KMS-11 (cell line): ENCODE measurements around the gene NPM3.
"Not testable (repeated sequence)": the region's sequence is repeated elsewhere in the genome, so short reads cannot be mapped to it uniquely, and the experiment has no call there.

Source experiments
- H2AFZ ChIP-seq: fragments of 200-600 bp; sonication (generic); 2 replicates; pipeline ENCODE4 v1.6.1; 2016; ENCODE audit warnings: antibody characterized with exemption, mixed run types, low read depth
- H3K27ac ChIP-seq: fragments of 200-600 bp; sonication (generic); 2 replicates; pipeline ENCODE4 v1.6.1; 2016; ENCODE audit warnings: mild to moderate bottlenecking, mixed run types
- H3K27me3 ChIP-seq: fragments of 200-600 bp; sonication (generic); 2 replicates; pipeline ENCODE4 v1.6.1; 2017; ENCODE audit warnings: mild to moderate bottlenecking, low read depth, mixed run types, moderate library complexity; ENCODE audit not compliant: insufficient read depth
- H3K36me3 ChIP-seq: fragments of 200-600 bp; sonication (generic); 2 replicates; pipeline ENCODE4 v1.6.1; 2017; ENCODE audit warnings: mild to moderate bottlenecking, mixed run types; ENCODE audit not compliant: insufficient read depth
- H3K4me1 ChIP-seq: fragments of 200-600 bp; sonication (generic); 2 replicates; pipeline ENCODE4 v1.6.1; 2016; ENCODE audit warnings: mild to moderate bottlenecking, low read depth, mixed run types; ENCODE audit not compliant: poor library complexity, severe bottlenecking
- H3K4me2 ChIP-seq: fragments of 200-600 bp; sonication (generic); 2 replicates; pipeline ENCODE4 v1.7.0; 2016; ENCODE audit warnings: mild to moderate bottlenecking, mixed run types
- H3K4me3 ChIP-seq: fragments of 200-600 bp; sonication (generic); IDR thresholded peaks from 2 replicates; pipeline ENCODE4 v1.6.1; 2017; ENCODE audit warnings: low read depth, low read length, mixed read lengths; ENCODE audit not compliant: insufficient read depth
- H3K79me2 ChIP-seq: fragments of 200-600 bp; sonication (generic); 2 replicates; pipeline ENCODE4 v1.6.1; 2016; ENCODE audit warnings: low read depth, mixed run types; ENCODE audit not compliant: insufficient read depth
- H3K9ac ChIP-seq: fragments of 200-600 bp; sonication (generic); 2 replicates; pipeline ENCODE4 v1.6.1; 2016; ENCODE audit warnings: mild to moderate bottlenecking, mixed run types
- H4K20me1 ChIP-seq: fragments of 200-600 bp; sonication (generic); 2 replicates; pipeline ENCODE4 v1.6.1; 2016; ENCODE audit warnings: mild to moderate bottlenecking, mixed run types; ENCODE audit not compliant: insufficient read depth
- CTCF ChIP-seq: fragments of 200-600 bp; sonication (generic); conservative IDR thresholded peaks from 2 replicates; pipeline ENCODE4 v1.6.1; 2017; ENCODE audit warnings: low read depth, mild to moderate bottlenecking, antibody characterized with exemption, low read length, moderate library complexity, mixed read lengths

The NPM3 gene

GRCh38 chr10:101793526-101793925 lies 10.3 kb upstream of the NPM3 start:
- peaks cover 22% of the 10 kb centered on the region; the same call in 1 of the 2 replicates for H3K36me3 ChIP-seq
- no peak overlapping the region for H2AFZ ChIP-seq

GRCh38 chr10:101789686-101790085 lies 6.4 kb upstream of the NPM3 start:
- no peak overlapping the region for H3K4me2 ChIP-seq
- H3K36me3 ChIP-seq, result peaks cover 7% of the 10 kb centered on the region; the same call in 1 of the 2 replicates
- no peak for TF ChIP-seq CTCF

More at GRCh38 chr10:101793526-101793925, 10.3 kb upstream of the NPM3 start:
- Histone ChIP-seq H4K20me1 (no peaks in the 10 kb centered on the region; the same call in 1 of the 2 replicates), H3K4me2 (no peak overlapping the region), H3K27me3 (no peaks in the 10 kb centered on the region), H3K79me2 (peaks cover 20% of the 10 kb centered on the region; the same call in 1 of the 2 replicates), H3K27ac (no peak overlapping the region), H3K4me3 (no peak overlapping the region), H3K4me1 (no peaks in the 10 kb centered on the region), H3K9ac (no peak overlapping the region)
- no peak for TF ChIP-seq CTCF

GRCh38 chr10:101789231-101789630 lies 6.0 kb upstream of the NPM3 start:
- H4K20me1 ChIP-seq, H3K79me2 ChIP-seq, H3K36me3 ChIP-seq: not testable (repeated sequence)

More at GRCh38 chr10:101789686-101790085, 6.4 kb upstream of the NPM3 start:
- Histone ChIP-seq H4K20me1 (no peaks in the 10 kb centered on the region; the same call in 1 of the 2 replicates), H3K27ac (no peak overlapping the region), H3K27me3 (no peaks in the 10 kb centered on the region), H3K79me2 (peaks cover 4% of the 10 kb centered on the region; the same call in 1 of the 2 replicates), H2AFZ (no peak overlapping the region), H3K4me3 (no peak overlapping the region), H3K9ac (no peak overlapping the region), H3K4me1 (peaks cover 16% of the 10 kb centered on the region)

GRCh38 chr10:101785801-101786200 lies 2.6 kb upstream of the NPM3 start:
- Histone ChIP-seq H3K4me2 (no peak overlapping the region), H3K36me3 (no peaks in the 10 kb centered on the region; the same call in 1 of the 2 replicates), H3K79me2 (no peaks in the 10 kb centered on the region), H3K27ac (no peak overlapping the region; the same call in 1 of the 2 replicates), H3K4me1 (peaks cover 39% of the 10 kb centered on the region), H3K9ac (no peak overlapping the region), H4K20me1 (no peaks in the 10 kb centered on the region; the same call in 1 of the 2 replicates), H3K27me3 (no peaks in the 10 kb centered on the region), H3K4me3 (no peak overlapping the region), H2AFZ (no peak overlapping the region)
- no peak for TF ChIP-seq CTCF

More at GRCh38 chr10:101789231-101789630, 6.0 kb upstream of the NPM3 start:
- peaks cover 17% of the 10 kb centered on the region for H3K4me1 ChIP-seq
- not testable (repeated sequence) for H3K9ac ChIP-seq, H3K27me3 ChIP-seq, H3K4me3 ChIP-seq, H3K27ac ChIP-seq, H2AFZ ChIP-seq, H3K4me2 ChIP-seq

- H3K27ac ChIP-seq, result no peak overlapping the region; the same call in 1 of the 2 replicates
- no peak overlapping the region for H3K4me2 ChIP-seq
- H3K9ac ChIP-seq, result no peak overlapping the region
- TF ChIP-seq CTCF, result no peak
- H3K79me2 ChIP-seq, result no peaks in the 10 kb centered on the region
- no peaks in the 10 kb centered on the region; the same call in 1 of the 2 replicates for H4K20me1 ChIP-seq
- no peaks in the 10 kb centered on the region for H3K36me3 ChIP-seq
- H3K27me3 ChIP-seq, result no peaks in the 10 kb centered on the region
- H3K4me1 ChIP-seq, result peaks cover 47% of the 10 kb centered on the region
- no peak overlapping the region for H2AFZ ChIP-seq
- H3K4me3 ChIP-seq, result no peak overlapping the region
These were observed 1.3 kb upstream of the NPM3 start for GRCh38 chr10:101784558-101784957.
